GM21515 (cell line): ENCODE results near the gene PTPRR.

ENCODE experiments used
- ATAC-seq: cut with Tn5 transposase; IDR thresholded peaks from one replicate; pipeline ENCODE4 v1.9.1; 2021; ENCODE audit not compliant: unreplicated experiment

Gene PTPRR

GRCh38 chr12:70798016-70798783 lies 122.3 kb downstream of the PTPRR start:
- ATAC-seq, result no peak

- ATAC-seq, result no peak
Measured at GRCh38 chr12:70796989-70797388, 123.5 kb downstream of the PTPRR start.

- no peak for ATAC-seq
Measured at GRCh38 chr12:70795608-70796007, 124.9 kb downstream of the PTPRR start.

GRCh38 chr12:70794131-70794530 lies 126.4 kb downstream of the PTPRR start:
- no peak for ATAC-seq

- ATAC-seq, result no peak
Measured at GRCh38 chr12:70788774-70789173, 131.8 kb downstream of the PTPRR start.

- no peak for ATAC-seq
Measured at GRCh38 chr12:70787612-70788011, 132.9 kb downstream of the PTPRR start.

GRCh38 chr12:70785896-70786295 lies 134.6 kb downstream of the PTPRR start:
- ATAC-seq, result no peak

- no peak for ATAC-seq
Measured at GRCh38 chr12:70784042-70784668, 136.4 kb downstream of the PTPRR start.

- ATAC-seq, result no peak
Measured at GRCh38 chr12:70783455-70783854, 137.1 kb downstream of the PTPRR start.

- ATAC-seq, result no peak
Measured at GRCh38 chr12:70779250-70779649, 141.3 kb downstream of the PTPRR start.

- ATAC-seq, result no peak
Measured at GRCh38 chr12:70774055-70774454, 146.5 kb downstream of the PTPRR start.

- no peak for ATAC-seq
Measured at GRCh38 chr12:70772836-70773235, 147.7 kb downstream of the PTPRR start.

GRCh38 chr12:70771581-70771980 lies 149.0 kb downstream of the PTPRR start:
- no peak for ATAC-seq

- no peak for ATAC-seq
Measured at GRCh38 chr12:70763666-70764065, 156.9 kb downstream of the PTPRR start.

GRCh38 chr12:70762000-70762399 lies 158.5 kb downstream of the PTPRR start:
- ATAC-seq, result no peak

GRCh38 chr12:70759161-70759918 lies 161.2 kb downstream of the PTPRR start:
- no peak for ATAC-seq

GRCh38 chr12:70758494-70758845 lies 162.1 kb downstream of the PTPRR start:
- no peak for ATAC-seq

GRCh38 chr12:70757830-70758493 lies 162.6 kb downstream of the PTPRR start:
- no peak for ATAC-seq

- no peak for ATAC-seq
Measured at GRCh38 chr12:70756791-70757190, 163.7 kb downstream of the PTPRR start.

GRCh38 chr12:70756118-70756517 lies 164.4 kb downstream of the PTPRR start:
- no peak for ATAC-seq

GRCh38 chr12:70754330-70754741 lies 166.2 kb downstream of the PTPRR start:
- ATAC-seq, result no peak
